Right atrium auricular region (tissue), 2 donors: ENCODE data around the gene FAM171A1. TPM values are rescaled to one million over a fixed set of nuclear protein-coding genes. Genes with fewer than 3 reads are reported as not detected.
"Not testable (repeated sequence)": the region's sequence is repeated elsewhere in the genome, so short reads cannot be mapped to it uniquely, and the experiment has no call there.

ENCODE experiments used
- DNase-seq: peaks from one replicate; pipeline ENCODE4 v3.0.0-alpha.2; 2019; ENCODE audit warnings: low spot score
- H3K27ac ChIP-seq, 2 donors: fragments of 200-600 bp; sonication (generic); 1 replicate in 1 of 2; 2 replicates in 1 of 2; pipeline ENCODE4 v1.5.1; 2016 to 2019
- H3K27me3 ChIP-seq, 2 donors: fragments of 200-600 bp; sonication (generic); one replicate each; pipeline versions ENCODE4 v1.5.1 to v1.6.0; 2017 to 2019
- H3K36me3 ChIP-seq: fragments of 200-600 bp; sonication (generic); one replicate; pipeline ENCODE4 v1.5.1; 2016
- H3K4me1 ChIP-seq, 2 donors: fragments of 200-600 bp; sonication (generic); one replicate each; pipeline versions ENCODE4 v1.5.1 to v1.6.0; 2017 to 2019
- H3K4me3 ChIP-seq, 2 donors: fragments of 200-600 bp; sonication (generic); 1 replicate in 1 of 2; 2 replicates in 1 of 2; pipeline ENCODE4 v1.5.1; 2017 to 2019; ENCODE audit warnings: mild to moderate bottlenecking in 1 of 2, moderate library complexity in 1 of 2
- H3K9me3 ChIP-seq, 2 donors: fragments of 200-600 bp; sonication (generic); one replicate each; pipeline ENCODE4 v1.5.1; 2019
- CTCF ChIP-seq, 2 donors: fragments of 200-600 bp; sonication (generic); IDR thresholded peaks; one replicate each; pipeline ENCODE4 v1.5.1; 2019; ENCODE audit warnings: antibody characterized with exemption in 2 of 2
- total RNA-seq, 2 donors: library from RNA; depleted of rRNA; stranded (reverse); fragments of >200 nt; gene quantifications; one replicate each; pipeline ENCODE4 v1.1.0, GENCODE V29; 2016

Gene FAM171A1
- total RNA-seq, 2 donors from 2014 or later: 7.8 to 13.7 TPM

GRCh38 chr10:15339892-15340291 lies 31.2 kb downstream of the FAM171A1 start:
- Histone ChIP-seq H3K27ac (no peak overlapping the region), H3K9me3 (no peaks in the 10 kb centered on the region), H3K27me3 (no peaks in the 10 kb centered on the region), H3K36me3 (no peaks in the 10 kb centered on the region), H3K4me1 (no peaks in the 10 kb centered on the region), H3K4me3 (no peak overlapping the region)
- no peak for TF ChIP-seq CTCF (IDR thresholded peaks at IDR 0.05)
- no peak for DNase-seq

- not testable (repeated sequence) for H3K27me3 ChIP-seq, H3K4me3 ChIP-seq, H3K4me1 ChIP-seq, DNase-seq, H3K36me3 ChIP-seq, H3K27ac ChIP-seq, H3K9me3 ChIP-seq
These were observed 33.6 kb downstream of the FAM171A1 start for GRCh38 chr10:15337441-15337923.

GRCh38 chr10:15336211-15336610 lies 34.9 kb downstream of the FAM171A1 start:
- H3K4me3 ChIP-seq: no peak overlapping the region
- DNase-seq: no peak
- H3K9me3 ChIP-seq: no peaks in the 10 kb centered on the region
- no peaks in the 10 kb centered on the region for H3K4me1 ChIP-seq
- TF ChIP-seq CTCF (IDR thresholded peaks at IDR 0.05): no peak
- H3K27ac ChIP-seq: no peak overlapping the region
- no peaks in the 10 kb centered on the region for H3K27me3 ChIP-seq
- H3K36me3 ChIP-seq: no peaks in the 10 kb centered on the region

GRCh38 chr10:15335508-15335907 lies 35.6 kb downstream of the FAM171A1 start:
- H3K4me3 ChIP-seq: no peak overlapping the region
- no peak for DNase-seq
- no peak for TF ChIP-seq CTCF (IDR thresholded peaks at IDR 0.05)
- no peaks in the 10 kb centered on the region for H3K4me1 ChIP-seq
- no peaks in the 10 kb centered on the region for H3K36me3 ChIP-seq
- H3K9me3 ChIP-seq: no peaks in the 10 kb centered on the region
- no peak overlapping the region for H3K27ac ChIP-seq
- H3K27me3 ChIP-seq: no peaks in the 10 kb centered on the region

GRCh38 chr10:15334650-15335323 lies 36.3 kb downstream of the FAM171A1 start:
- no peak for TF ChIP-seq CTCF (IDR thresholded peaks at IDR 0.05)
- no peaks in the 10 kb centered on the region for H3K36me3 ChIP-seq
- H3K27me3 ChIP-seq: no peaks in the 10 kb centered on the region
- no peak for DNase-seq
- H3K4me1 ChIP-seq: no peaks in the 10 kb centered on the region
- no peak overlapping the region for H3K27ac ChIP-seq
- no peak overlapping the region for H3K4me3 ChIP-seq
- H3K9me3 ChIP-seq: no peaks in the 10 kb centered on the region

GRCh38 chr10:15333909-15334649 lies 37.0 kb downstream of the FAM171A1 start:
- no peak for TF ChIP-seq CTCF (IDR thresholded peaks at IDR 0.05)
- H3K4me1 ChIP-seq: no peaks in the 10 kb centered on the region
- H3K27me3 ChIP-seq: no peaks in the 10 kb centered on the region
- no peaks in the 10 kb centered on the region for H3K9me3 ChIP-seq
- no peaks in the 10 kb centered on the region for H3K36me3 ChIP-seq
- H3K27ac ChIP-seq: no peak overlapping the region
- no peak overlapping the region for H3K4me3 ChIP-seq
- DNase-seq: no peak

- not testable (repeated sequence) for H3K27ac ChIP-seq, H3K27me3 ChIP-seq, H3K4me1 ChIP-seq, H3K9me3 ChIP-seq, H3K4me3 ChIP-seq, H3K36me3 ChIP-seq, DNase-seq
These were observed 37.9 kb downstream of the FAM171A1 start for GRCh38 chr10:15333181-15333580.
